Neural progenitor cell (in vitro differentiated cells): ENCODE results near the gene PAPSS2.

Experiments used
- EZH2 ChIP-seq: fragments of 200-600 bp; sonication (generic); IDR thresholded peaks from 2 replicates; pipeline ENCODE4 v1.6.1; 2017; ENCODE audit warnings: antibody characterized with exemption, mild to moderate bottlenecking, moderate library complexity
- EZH2phosphoT487 ChIP-seq: fragments of 200-600 bp; sonication (generic); IDR thresholded peaks from 2 replicates; pipeline ENCODE4 v1.6.1; 2017; ENCODE audit warnings: antibody characterized with exemption
- TF ChIP-seq, protein P1 (sequence below): fragments of 200-600 bp; sonication (generic); IDR thresholded peaks from 2 replicates; pipeline ENCODE4 v1.5.1; 2017; ENCODE audit warnings: antibody characterized with exemption, mild to moderate bottlenecking

DNA sequence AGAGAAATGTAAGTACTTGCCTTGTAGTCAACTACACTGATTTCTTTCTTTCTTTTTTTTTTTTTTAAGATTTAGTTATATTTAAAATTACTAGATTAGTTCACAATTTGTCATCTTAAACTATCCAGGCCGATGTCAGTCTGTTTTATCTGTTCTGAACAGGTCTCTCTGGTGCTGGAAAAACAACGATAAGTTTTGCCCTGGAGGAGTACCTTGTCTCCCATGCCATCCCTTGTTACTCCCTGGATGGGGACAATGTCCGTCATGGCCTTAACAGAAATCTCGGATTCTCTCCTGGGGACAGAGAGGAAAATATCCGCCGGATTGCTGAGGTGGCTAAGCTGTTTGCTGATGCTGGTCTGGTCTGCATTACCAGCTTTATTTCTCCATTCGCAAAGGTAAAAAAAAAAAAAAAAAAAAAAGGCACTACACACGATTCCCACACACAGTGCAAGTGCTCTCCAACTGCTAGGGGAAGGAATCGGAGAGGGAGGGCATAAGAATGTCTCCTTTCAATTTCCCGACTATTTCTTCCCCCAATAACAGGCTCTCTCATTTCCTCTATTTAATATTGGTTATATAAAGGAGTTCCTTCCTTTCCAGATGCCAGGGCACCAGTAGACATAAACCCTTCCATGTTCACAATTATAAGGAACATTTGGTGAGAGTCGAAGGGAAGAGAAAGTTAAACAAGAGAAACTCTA is 53.4 kb downstream of the PAPSS2 start:
- TF ChIP-seq, protein P1, sequence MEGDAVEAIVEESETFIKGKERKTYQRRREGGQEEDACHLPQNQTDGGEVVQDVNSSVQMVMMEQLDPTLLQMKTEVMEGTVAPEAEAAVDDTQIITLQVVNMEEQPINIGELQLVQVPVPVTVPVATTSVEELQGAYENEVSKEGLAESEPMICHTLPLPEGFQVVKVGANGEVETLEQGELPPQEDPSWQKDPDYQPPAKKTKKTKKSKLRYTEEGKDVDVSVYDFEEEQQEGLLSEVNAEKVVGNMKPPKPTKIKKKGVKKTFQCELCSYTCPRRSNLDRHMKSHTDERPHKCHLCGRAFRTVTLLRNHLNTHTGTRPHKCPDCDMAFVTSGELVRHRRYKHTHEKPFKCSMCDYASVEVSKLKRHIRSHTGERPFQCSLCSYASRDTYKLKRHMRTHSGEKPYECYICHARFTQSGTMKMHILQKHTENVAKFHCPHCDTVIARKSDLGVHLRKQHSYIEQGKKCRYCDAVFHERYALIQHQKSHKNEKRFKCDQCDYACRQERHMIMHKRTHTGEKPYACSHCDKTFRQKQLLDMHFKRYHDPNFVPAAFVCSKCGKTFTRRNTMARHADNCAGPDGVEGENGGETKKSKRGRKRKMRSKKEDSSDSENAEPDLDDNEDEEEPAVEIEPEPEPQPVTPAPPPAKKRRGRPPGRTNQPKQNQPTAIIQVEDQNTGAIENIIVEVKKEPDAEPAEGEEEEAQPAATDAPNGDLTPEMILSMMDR = no peak
- TF ChIP-seq EZH2phosphoT487 (no peak), EZH2 (no peak)
